Measurements from ENCODE around the gene ZNF175.

- TF ChIP-seq, protein P1, sequence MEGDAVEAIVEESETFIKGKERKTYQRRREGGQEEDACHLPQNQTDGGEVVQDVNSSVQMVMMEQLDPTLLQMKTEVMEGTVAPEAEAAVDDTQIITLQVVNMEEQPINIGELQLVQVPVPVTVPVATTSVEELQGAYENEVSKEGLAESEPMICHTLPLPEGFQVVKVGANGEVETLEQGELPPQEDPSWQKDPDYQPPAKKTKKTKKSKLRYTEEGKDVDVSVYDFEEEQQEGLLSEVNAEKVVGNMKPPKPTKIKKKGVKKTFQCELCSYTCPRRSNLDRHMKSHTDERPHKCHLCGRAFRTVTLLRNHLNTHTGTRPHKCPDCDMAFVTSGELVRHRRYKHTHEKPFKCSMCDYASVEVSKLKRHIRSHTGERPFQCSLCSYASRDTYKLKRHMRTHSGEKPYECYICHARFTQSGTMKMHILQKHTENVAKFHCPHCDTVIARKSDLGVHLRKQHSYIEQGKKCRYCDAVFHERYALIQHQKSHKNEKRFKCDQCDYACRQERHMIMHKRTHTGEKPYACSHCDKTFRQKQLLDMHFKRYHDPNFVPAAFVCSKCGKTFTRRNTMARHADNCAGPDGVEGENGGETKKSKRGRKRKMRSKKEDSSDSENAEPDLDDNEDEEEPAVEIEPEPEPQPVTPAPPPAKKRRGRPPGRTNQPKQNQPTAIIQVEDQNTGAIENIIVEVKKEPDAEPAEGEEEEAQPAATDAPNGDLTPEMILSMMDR (IDR thresholded peaks at IDR 0.05) = no peak
- no peak for TF ChIP-seq POLR2A (IDR thresholded peaks at IDR 0.05)
Observed at GRCh38 chr19:51567583-51567982, 3.5 kb upstream of the ZNF175 start.
